GM12875 (cell line): Measurements from ENCODE around the gene DDX56.

ENCODE experiments used
- H3K4me3 ChIP-seq: one replicate; pipeline ENCODE4 v1.5.1; 2011; ENCODE audit warnings: low read depth, low read length, control low read depth
- CTCF ChIP-seq: IDR thresholded peaks from 2 replicates; pipeline ENCODE4 v1.5.1; 2011; ENCODE audit warnings: low read depth, mild to moderate bottlenecking, control low read depth, inconsistent platforms, low read length, moderate library complexity, borderline replicate concordance; ENCODE audit not compliant: insufficient read depth

DDX56 gene

GRCh38 chr7:44534087-44534486 is 39.6 kb downstream of the DDX56 start:
- H3K4me3 ChIP-seq, result no peak overlapping the region
- no peak for TF ChIP-seq CTCF

- no peak for TF ChIP-seq CTCF
- no peak overlapping the region for H3K4me3 ChIP-seq
Measured at GRCh38 chr7:44533301-44534055, 40.2 kb downstream of the DDX56 start.

GRCh38 chr7:44531421-44532380 is 42.0 kb downstream of the DDX56 start:
- no peak overlapping the region for H3K4me3 ChIP-seq
- TF ChIP-seq CTCF, result no peak

GRCh38 chr7:44530990-44531389 is 42.7 kb downstream of the DDX56 start:
- H3K4me3 ChIP-seq, result no peak overlapping the region
- no peak for TF ChIP-seq CTCF

GRCh38 chr7:44524811-44525388 is 48.8 kb downstream of the DDX56 start:
- no peak overlapping the region for H3K4me3 ChIP-seq
- TF ChIP-seq CTCF, result no peak

- no peak overlapping the region for H3K4me3 ChIP-seq
- no peak for TF ChIP-seq CTCF
Measured at GRCh38 chr7:44522315-44522714, 51.4 kb downstream of the DDX56 start.
